Inferior parietal cortex (tissue), 1 donor: ENCODE results near the gene PATJ.
"Not testable (repeated sequence)": the region's sequence is repeated elsewhere in the genome, so short reads cannot be mapped to it uniquely, and the experiment has no call there.

Experiments used
- DNase-seq: peaks from one replicate; pipeline ENCODE4 v3.0.0-alpha.2; 2016; ENCODE audit errors: extremely low spot score

The PATJ gene

DNA sequence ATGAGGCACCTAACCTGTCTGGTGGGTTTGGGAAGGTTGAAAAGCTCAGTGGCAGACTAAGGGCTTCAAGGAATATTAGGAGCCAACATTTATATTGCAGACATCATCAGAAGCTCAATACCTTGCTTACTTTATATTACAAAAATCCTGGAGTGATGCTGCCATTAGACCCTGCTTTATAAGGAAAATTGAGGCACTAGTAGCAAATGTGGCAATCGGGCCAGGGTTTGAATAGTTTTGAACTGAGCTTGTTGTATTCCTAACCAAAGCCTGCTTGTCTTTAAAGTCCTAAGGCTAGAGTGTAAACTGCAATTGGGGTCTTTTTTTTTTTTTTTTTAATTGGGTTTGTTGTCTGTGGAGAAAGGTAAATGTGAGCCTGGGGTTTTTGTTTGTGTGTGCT, 466.7 kb downstream of the PATJ start:
- DNase-seq: no peak

DNA sequence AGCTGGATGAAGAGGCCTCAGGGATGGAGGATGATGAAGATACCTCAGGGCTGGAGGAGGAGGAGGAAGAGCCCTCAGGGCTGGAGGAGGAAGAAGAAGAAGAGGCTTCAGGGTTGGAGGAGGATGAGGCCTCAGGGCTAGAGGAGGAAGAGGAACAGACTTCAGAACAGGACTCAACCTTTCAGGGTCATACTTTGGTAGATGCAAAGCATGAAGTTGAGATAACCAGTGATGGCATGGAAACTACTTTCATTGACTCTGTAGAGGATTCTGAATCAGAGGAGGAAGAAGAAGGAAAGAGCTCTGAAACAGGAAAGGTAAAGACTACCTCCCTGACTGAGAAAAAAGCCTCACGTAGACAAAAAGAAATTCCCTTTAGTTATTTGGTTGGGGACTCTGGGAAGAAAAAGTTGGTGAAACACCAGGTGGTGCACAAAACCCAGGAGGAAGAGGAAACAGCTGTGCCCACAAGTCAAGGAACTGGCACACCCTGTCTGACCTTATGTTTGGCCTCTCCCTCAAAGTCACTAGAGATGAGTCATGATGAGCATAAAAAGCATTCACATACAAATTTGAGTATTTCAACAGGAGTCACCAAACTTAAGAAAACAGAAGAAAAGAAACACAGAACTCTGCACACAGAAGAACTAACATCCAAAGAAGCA, 467.8 kb downstream of the PATJ start:
- no peak for DNase-seq

DNA sequence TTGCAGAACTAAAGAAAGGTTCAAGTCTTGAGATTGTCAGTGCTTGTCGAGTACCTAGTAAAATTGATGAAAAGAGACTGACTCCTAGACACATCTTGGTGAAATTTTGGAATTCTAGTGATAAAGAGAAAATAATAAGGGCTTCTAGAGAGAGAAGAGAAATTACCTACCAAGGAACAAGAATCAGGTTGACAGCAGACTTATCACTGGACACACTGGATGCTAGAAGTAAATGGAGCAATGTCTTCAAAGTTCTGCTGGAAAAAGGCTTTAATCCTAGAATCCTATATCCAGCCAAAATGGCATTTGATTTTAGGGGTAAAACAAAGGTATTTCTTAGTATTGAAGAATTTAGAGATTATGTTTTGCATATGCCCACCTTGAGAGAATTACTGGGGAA, 468.7 kb downstream of the PATJ start:
- no peak for DNase-seq

DNA sequence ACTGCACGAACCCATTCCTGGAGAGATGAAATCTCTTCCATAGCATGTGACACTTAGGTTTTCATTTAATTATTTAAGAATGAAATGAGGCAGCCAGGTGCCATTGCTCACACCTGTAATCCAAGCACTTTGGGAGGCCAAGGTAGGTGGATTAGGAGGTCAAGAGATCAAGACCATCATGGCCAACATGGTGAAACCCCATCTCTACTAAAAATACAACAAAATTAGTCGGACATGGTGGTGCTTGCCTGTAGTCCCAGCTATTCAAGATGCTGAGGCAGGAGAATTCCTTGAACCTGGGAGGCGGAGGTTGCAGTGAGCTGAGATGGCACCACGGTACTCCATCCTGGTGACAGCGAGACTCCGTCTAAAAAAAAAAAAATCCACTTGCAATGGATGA, 470.1 kb downstream of the PATJ start:
- DNase-seq: no peak

DNA sequence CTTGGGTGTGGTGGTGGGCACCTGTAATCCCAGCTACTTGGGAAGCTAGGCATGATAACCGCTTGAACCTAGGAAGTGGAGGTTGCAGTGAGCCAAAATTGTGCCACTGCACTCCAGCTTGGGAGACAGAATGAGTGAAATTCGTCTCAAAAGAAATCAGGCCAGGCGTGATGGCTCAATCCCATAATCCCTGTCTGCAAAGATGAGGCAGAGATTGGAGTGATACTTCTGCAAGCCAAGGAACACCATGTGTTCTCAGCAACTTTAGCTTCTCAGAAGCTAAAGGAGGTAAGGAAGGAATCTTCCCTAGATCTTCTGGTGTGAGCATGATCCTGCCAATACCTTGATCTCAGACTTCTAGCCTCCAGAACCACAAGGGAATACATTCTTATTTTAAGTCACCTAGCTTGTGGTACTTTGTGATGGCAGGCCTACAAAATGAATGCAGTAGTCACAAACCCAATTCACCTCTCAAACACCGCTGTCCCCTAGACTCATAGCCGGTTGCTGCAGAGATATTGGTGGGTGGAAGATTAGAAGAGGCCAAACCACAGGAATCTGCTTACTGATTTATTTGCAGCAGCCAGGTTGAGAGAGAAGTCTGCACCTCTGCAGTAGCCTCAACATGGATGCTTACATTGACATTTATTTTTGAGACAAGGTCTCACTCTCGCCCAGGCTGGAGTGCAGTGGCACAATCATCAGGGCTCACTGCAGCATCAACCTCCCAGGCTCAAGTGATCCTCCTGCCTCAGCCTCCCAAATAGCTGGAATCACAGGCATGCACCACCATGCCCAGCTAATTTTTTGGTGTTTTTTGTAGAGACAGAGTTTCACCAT, 471.0 kb downstream of the PATJ start:
- DNase-seq: no peak

DNA sequence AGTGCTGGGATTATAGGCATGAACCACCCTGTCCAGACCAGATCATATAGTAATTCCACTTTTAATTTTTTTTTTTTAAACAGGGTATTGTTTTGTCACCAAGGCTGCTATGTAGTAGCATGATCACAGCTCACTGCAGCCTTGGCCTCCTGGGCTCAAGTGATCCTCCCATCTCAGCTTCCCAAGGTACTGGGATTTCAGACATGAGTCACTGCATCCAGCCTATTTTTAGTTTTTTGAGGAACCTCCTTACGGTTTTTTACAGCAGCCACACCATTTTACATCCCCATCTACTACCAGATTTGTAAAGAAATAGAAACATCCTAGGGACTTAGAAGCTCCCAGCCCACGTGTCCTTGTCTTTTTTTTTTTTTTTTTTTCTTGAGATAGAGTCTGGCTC, 476.3 kb downstream of the PATJ start:
- DNase-seq: no peak

DNA sequence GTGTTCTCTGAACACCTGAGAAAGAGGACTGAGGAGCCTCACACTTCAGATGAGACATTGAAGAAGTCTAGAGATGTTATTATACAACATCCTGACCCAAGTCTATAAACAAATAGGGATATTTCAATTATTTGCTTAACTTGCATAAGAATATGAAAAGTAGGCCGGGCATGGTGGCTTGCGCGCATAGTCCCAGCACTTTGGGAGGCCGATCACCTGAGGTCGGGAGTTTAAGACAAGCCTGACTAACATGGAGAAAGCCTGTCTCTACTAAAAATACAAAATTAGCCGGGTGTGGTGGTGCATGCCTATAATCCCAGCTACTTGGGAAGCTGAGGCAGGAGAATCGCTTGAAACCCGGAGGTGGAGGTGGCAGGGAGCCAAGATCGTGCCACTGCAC, 478.2 kb downstream of the PATJ start:
- not testable (repeated sequence) for DNase-seq

DNA sequence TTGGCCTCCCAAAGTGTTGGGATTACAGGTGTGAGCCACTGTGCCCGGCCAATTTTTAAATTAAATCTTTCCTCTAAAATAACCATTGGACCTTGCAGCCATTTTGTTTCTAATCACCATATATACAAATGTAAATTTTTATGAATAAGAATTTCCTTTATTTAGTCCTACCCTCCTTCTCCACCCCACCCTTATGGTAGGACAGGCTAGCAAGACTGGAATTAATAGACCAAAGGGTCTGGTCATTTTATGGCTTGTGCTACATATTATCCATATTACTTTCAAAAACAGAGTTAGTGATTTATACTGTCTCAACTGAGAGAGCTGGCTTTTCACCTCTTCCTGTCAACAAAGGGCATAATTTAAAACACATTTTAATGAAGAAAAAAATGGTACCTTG, 478.9 kb downstream of the PATJ start:
- no peak for DNase-seq

DNA sequence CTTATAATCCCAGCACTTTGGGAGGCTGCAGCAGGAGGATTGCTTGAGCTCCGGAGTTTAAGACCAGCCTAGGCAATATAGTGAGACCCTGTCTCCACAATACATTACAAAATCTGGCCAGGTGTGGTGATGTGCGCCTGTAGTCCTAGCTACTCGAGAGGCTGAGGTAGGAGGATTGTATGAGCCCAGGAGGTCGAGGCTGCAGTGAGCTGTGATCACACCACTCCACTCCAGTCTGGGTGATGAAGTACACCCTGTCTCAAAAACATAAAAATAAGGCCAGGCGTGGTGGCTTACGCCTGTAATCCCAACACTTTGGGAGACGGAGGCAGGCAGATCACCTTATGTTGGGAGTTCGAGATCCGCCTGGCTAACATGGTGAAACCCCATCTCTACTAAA, 480.0 kb downstream of the PATJ start:
- DNase-seq: no peak

DNA sequence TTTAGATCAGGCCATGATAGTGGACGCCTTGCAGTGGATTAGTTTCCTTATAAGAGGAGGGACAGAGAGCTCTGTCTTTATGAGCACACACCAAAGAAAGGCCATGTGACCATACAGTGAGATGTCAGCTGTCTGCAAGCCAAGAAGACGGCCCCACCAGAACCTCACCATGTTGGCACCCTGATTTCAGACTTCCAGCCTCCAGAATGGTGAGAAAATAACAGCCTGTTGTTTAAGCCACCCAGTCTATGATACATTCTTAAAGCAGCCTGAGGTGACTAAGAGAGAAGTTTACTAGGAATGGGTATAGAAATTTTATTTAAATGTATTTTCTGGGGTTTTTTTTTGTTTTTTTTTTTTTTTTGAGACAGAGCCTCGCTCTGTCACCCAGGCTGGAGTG, 481.9 kb downstream of the PATJ start:
- DNase-seq: no peak

DNA sequence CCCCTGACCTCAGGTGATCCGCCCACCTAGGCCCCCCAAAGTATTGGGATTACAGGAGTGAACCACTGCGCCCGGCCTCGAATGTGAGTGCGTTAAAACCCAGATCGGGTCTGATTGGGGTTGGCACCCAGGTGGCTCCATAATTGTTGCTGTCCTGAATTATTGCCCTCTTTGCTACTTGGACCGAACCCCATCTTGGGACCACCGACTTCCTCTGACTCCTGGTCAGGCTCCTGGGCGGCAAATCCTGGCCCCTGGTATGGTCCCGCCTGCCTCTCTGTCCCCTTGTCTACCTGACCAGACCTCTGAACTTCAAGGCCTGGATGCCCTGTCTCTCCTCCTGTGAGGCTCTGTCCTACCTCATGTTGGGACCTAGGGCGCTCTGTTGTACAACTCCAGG, 485.2 kb downstream of the PATJ start:
- no peak for DNase-seq
